Right lobe of liver (tissue), 6 donors: ENCODE results near the gene MTA1. TPM values are rescaled to one million over a fixed set of nuclear protein-coding genes. Genes with fewer than 3 reads are reported as not detected.

Source experiments
- ATAC-seq, 4 donors: fragments of 200-7000 bp; cut with Tn5 transposase; one replicate each; pipeline ENCODE4 v1.9.1; 2020; ENCODE audit warnings: mild to moderate bottlenecking in 4 of 4, moderate library complexity in 4 of 4
- DNase-seq, 3 donors: peaks; one replicate each; pipeline ENCODE4 v3.0.0-alpha.2; 2020
- H3K27ac ChIP-seq, 3 donors: fragments of 200-600 bp; one replicate each; pipeline ENCODE4 v1.8.0; 2022
- H3K27me3 ChIP-seq, 2 donors: fragments of 200-600 bp; one replicate each; pipeline ENCODE4 v1.8.0; 2022
- H3K36me3 ChIP-seq, 4 donors: fragments of 200-600 bp; sonication (generic) in 1 of 4; one replicate each; pipeline versions ENCODE4 v1.5.1 to v1.8.0; 2017 to 2022; ENCODE audit warnings: control low read depth in 1 of 4
- H3K4me1 ChIP-seq, 4 donors: fragments of 200-600 bp; sonication (generic) in 1 of 4; one replicate each; pipeline versions ENCODE4 v1.5.1 to v1.8.0; 2017 to 2022; ENCODE audit warnings: control low read depth in 1 of 4
- H3K4me3 ChIP-seq, 3 donors: fragments of 200-600 bp; one replicate each; pipeline ENCODE4 v1.8.0; 2022
- H3K9me3 ChIP-seq, 4 donors: fragments of 200-600 bp; sonication (generic) in 1 of 4; one replicate each; pipeline versions ENCODE4 v1.5.1 to v1.8.0; 2017 to 2022; ENCODE audit warnings: control low read depth in 1 of 4
- POLR2A ChIP-seq: fragments of 450-650 bp; IDR thresholded peaks from one replicate; pipeline ENCODE4 v1.6.1; 2017; ENCODE audit warnings: antibody characterized with exemption, mild to moderate bottlenecking
- WGBS: methylation state at CpG from one replicate; pipeline ENCODE4 v1.1.6; 2018; ENCODE audit warnings: low coverage, low lambda C conversion rate; ENCODE audit not compliant: insufficient coverage; ENCODE audit errors: missing lambda C conversion rate; 5-methylcytosine and 5-hydroxymethylcytosine counted together
- intact Hi-C, 2 donors: fragments of 100-400 bp; cut with DNase I; formaldehyde crosslinking; loops; one replicate each; pipeline versions ENCODE4 v1.11.2 to v1.14.1; 2022
- total RNA-seq, 6 experiments: library from RNA; depleted of rRNA in 2 of 6; stranded (reverse); fragments of >200 nt in 2 of 6; fragmentation: NEBNext Ultra II Directional in 3 of 6; extraction: Animal tissue kit (Norgen Biotek cat#: 25700) in 3 of 6; gene quantifications; one replicate each; pipeline versions ENCODE4 v1.1.0 to v1.2.4, GENCODE V29; 2016 to 2023
- TF ChIP-seq, protein P1 (sequence below), 4 donors: fragments of 200-600 bp in 3 of 4; fragments of 450-650 bp in 1 of 4; IDR thresholded peaks; one replicate each; pipeline versions ENCODE4 v1.5.1 to v1.8.0; 2016 to 2022; ENCODE audit warnings: antibody characterized with exemption in 4 of 4, mild to moderate bottlenecking in 2 of 4
- donor health status: DM: no; HTN: yes; CAD: no.
- donor health status: DM: no; HTN: no; CAD: no.
- donor health status: DM: no; HTN: no; CAD: no.
- donor health status: DM: no; HTN: yes; CAD: no.
- donor health status: DM: no; HTN: yes; CAD: no.

Gene MTA1
- total RNA-seq, 6 experiments from 2014 or later: 18.6 to 45.1 (median 29.2) TPM

DNA sequence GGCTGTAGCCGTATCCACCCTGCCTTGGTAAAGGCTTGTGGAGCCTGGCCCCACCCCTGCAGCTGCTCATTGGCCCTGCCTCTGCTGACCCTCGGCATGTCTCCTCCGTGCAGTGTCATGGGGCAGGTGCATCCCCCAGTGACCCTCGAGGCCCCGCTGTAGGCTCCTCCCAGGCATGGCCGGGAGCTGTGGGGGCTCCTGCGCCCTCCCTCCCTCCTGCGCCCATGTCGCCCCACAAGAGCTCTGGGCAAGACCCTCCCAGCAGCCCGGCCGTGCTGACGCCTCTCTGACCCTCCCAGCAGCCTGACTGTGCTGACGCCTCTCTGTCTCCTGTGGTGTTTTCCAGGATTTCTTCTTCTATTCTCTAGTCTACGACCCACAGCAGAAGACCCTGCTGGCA, 34.2 kb downstream of the MTA1 start:
- no peak overlapping the region for H3K27ac ChIP-seq
- intact Hi-C loops: no loop called here
- H3K27me3 ChIP-seq: no peaks in the 10 kb centered on the region
- ATAC-seq: no peak
- TF ChIP-seq, protein P1, sequence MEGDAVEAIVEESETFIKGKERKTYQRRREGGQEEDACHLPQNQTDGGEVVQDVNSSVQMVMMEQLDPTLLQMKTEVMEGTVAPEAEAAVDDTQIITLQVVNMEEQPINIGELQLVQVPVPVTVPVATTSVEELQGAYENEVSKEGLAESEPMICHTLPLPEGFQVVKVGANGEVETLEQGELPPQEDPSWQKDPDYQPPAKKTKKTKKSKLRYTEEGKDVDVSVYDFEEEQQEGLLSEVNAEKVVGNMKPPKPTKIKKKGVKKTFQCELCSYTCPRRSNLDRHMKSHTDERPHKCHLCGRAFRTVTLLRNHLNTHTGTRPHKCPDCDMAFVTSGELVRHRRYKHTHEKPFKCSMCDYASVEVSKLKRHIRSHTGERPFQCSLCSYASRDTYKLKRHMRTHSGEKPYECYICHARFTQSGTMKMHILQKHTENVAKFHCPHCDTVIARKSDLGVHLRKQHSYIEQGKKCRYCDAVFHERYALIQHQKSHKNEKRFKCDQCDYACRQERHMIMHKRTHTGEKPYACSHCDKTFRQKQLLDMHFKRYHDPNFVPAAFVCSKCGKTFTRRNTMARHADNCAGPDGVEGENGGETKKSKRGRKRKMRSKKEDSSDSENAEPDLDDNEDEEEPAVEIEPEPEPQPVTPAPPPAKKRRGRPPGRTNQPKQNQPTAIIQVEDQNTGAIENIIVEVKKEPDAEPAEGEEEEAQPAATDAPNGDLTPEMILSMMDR (IDR thresholded peaks at IDR 0.05): no peak
- no peak for TF ChIP-seq POLR2A
- WGBS: 97% methylated on average over 6 of the region's 14 CpGs
- no peak overlapping the region for H3K4me3 ChIP-seq
- DNase-seq: no peak
- H3K9me3 ChIP-seq: no peaks in the 10 kb centered on the region
- peaks cover 0 to 14% (median 2%) of the 10 kb centered on the region in 4 donors for H3K36me3 ChIP-seq
- H3K4me1 ChIP-seq: no peaks in the 10 kb centered on the region

DNA sequence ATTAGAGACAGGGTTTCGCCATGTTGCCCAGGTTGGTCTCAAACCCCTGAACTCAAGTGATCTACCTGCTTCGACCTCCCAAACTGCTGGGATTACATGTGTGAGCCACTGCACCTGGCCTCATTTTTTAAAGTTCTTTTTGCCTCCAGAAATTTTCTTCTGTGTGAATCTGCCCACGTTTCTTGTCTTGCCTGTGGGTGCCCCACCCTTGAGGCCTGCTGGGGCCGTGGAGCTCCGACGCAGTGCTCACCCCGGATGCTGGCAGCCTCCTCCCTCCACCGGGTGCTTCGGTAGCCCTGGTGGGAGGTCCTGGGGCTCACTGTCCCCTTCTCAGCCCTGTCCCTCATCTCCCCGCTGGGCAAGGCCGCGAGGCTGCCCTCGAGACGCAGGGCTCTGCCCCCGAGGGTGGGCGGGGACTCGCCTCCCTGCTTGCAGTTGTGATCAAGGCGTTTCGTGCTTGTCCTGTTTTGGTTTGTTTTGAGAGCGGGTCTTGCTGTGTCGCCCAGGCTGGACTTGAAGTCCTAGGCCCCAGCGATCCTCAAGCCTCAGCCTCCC, 35.5 kb downstream of the MTA1 start:
- H3K36me3 ChIP-seq: peaks cover 0 to 12% (median 2%) of the 10 kb centered on the region in 4 donors
- no peaks in the 10 kb centered on the region for H3K9me3 ChIP-seq
- DNase-seq: no peak
- ATAC-seq: no peak
- no peak overlapping the region for H3K27ac ChIP-seq
- H3K4me3 ChIP-seq: no peak overlapping the region
- no peak for TF ChIP-seq POLR2A
- TF ChIP-seq, protein P1 (IDR thresholded peaks at IDR 0.05): no peak
- H3K4me1 ChIP-seq: no peaks in the 10 kb centered on the region
- intact Hi-C loops: no loop called here
- WGBS: 78% methylated on average over 8 of the region's 22 CpGs
- no peaks in the 10 kb centered on the region for H3K27me3 ChIP-seq

DNA sequence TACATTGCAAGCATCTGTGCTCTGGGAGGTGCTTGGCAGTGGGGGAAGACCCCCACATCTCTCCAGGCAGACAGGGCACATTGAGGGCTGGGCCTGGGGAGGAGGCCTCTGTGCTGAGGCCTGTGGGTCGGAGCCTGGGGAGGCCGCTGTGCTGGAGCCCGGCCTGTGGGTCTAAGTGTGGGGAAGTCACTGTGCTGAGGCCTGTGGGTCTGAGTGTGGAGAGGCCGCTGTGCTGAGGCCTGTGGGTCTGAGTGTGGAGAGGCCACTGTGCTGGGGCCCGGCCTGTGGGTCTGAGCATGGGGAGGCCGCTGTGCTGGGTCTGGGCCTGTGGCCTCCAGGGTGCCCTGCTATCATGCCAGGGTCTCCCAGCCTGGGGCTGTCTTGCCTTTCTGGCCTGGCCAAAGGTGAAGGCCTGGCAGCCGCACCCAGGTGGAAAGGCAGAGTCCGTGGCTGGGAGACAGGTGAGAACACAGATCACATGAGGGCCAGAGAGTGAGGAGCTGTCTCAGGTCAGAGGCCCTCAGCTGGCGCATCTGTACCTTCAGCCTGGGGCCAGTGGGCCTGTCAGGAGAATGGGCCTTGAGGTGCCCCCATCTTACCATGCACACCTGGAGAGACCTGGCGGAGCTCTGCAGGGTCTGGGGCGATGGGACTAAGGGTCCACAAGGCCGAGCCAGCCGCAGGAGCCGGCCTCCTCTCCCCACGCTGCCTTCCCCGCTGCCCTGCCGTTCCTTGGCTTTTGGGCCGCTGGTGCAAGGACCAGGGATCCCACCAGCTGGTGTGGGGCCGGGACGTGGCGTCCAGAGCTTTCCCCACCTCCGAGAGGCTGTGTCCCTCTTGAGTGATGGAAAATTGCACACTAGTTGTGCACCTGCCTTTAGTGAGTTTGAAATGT, 36.4 kb downstream of the MTA1 start:
- intact Hi-C loops: no loop called here
- 0% methylated on average over 1 of the region's 22 CpGs for WGBS
- no peak overlapping the region for H3K27ac ChIP-seq
- no peaks in the 10 kb centered on the region for H3K27me3 ChIP-seq
- no peak for DNase-seq
- no peak overlapping the region for H3K4me3 ChIP-seq
- TF ChIP-seq, protein P1 (IDR thresholded peaks at IDR 0.05): no peak
- no peak for TF ChIP-seq POLR2A
- no peaks in the 10 kb centered on the region for H3K9me3 ChIP-seq
- no peaks in the 10 kb centered on the region for H3K4me1 ChIP-seq
- peaks cover 0 to 11% (median 4%) of the 10 kb centered on the region in 4 donors for H3K36me3 ChIP-seq
- ATAC-seq: peak in 1 of 4 donors; percentile 4

DNA sequence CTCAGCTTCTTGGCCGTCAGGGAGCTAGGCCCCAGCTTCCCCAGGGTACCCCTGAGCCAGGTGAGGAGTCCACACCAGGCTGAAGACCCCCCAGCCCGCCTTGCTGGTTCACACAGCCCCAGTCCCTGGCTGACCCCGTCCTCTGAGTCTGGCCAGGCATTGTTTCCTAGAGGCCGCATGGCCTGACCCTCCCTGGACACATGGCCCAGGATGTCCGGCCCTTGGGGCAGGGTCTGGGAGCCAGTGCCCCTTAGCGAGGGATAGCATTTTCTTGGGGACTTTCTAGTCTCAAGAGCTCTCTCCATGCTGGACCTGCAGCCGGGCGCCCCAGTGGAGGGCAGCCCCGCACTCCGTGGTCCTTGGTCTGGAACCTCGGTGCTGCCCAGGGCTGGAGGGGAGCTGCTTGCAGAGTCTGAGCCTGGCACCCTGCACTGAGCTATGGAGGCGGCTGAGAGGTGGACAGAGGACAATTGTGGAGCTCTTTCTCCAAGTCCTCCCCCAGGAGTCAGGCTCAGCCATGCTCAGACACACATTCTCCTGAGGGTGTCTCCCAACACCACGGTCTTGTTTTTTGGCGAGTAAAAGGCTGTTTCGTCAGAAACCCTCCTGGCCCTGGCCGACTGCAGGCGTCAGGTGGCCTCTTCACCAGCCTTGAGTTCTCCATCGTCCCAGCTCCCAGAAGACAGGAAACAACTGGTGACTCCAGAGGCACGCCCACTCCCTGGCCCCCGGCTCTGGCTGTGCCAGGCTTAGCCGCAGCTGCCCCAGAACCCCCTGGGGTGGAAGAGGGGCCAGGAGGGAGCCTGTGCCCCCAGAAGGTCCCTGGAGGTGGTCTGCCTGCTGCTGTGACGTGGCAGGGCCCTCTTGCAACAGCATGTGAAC, 37.4 kb downstream of the MTA1 start:
- no peaks in the 10 kb centered on the region for H3K4me1 ChIP-seq
- whole genome bisulfite sequencing: 8% methylated on average over 2 of the region's 22 CpGs
- ATAC-seq (peak in 1 of 4 donors; percentile 49), DNase-seq (no peak)
- no peaks in the 10 kb centered on the region for H3K27me3 ChIP-seq
- no peaks in the 10 kb centered on the region for H3K9me3 ChIP-seq
- no peak overlapping the region for H3K4me3 ChIP-seq
- intact Hi-C loops: no loop called here
- peaks cover 0 to 12% (median 4%) of the 10 kb centered on the region in 4 donors for H3K36me3 ChIP-seq
- H3K27ac ChIP-seq: no peak overlapping the region
- TF ChIP-seq POLR2A: no peak
- TF ChIP-seq, protein P1 (IDR thresholded peaks at IDR 0.05): no peak
